Calu3 (cell line): ENCODE results near the gene ANXA11. TPM values are rescaled to one million over a fixed set of nuclear protein-coding genes. Genes with fewer than 3 reads are reported as not detected.

ENCODE experiments used
- BruUV-seq: library from RNA; stranded (reverse); fragments of 400-500 nt; replicated peaks from 2 replicates; lab custom pipeline; 2021; lab: Mats Ljungman, UMichigan
- CTCF ChIA-PET: fragments of 300-600 bp; sonication (Branson Sonifier 250); formaldehyde crosslinking; loops from one replicate; lab custom pipeline; 2022; ENCODE audit warnings: antibody characterized with exemption; lab: Charles Lee
- DNase-seq: peaks from one replicate; pipeline ENCODE4 v3.0.0; 2022
- H3K27ac Mint-ChIP-seq: one replicate; pipeline ENCODE4 v1.8.0; 2022; ENCODE audit warnings: mixed read lengths; ENCODE audit not compliant: unreplicated experiment
- H3K27me3 Mint-ChIP-seq: one replicate; pipeline ENCODE4 v1.8.0; 2022; ENCODE audit warnings: mixed read lengths; ENCODE audit not compliant: unreplicated experiment
- H3K36me3 Mint-ChIP-seq: one replicate; pipeline ENCODE4 v1.8.0; 2022; ENCODE audit warnings: mild to moderate bottlenecking, moderate library complexity, mixed read lengths; ENCODE audit not compliant: insufficient read depth, unreplicated experiment
- H3K4me1 Mint-ChIP-seq: one replicate; pipeline ENCODE4 v1.8.0; 2022; ENCODE audit warnings: mild to moderate bottlenecking, low read depth, mixed read lengths; ENCODE audit not compliant: unreplicated experiment
- H3K4me3 Mint-ChIP-seq: one replicate; pipeline ENCODE4 v1.8.0; 2022; ENCODE audit warnings: mild to moderate bottlenecking, low read depth, moderate library complexity, mixed read lengths; ENCODE audit not compliant: unreplicated experiment
- H3K9me3 Mint-ChIP-seq: one replicate; pipeline ENCODE4 v1.8.0; 2022; ENCODE audit warnings: low read depth, mixed read lengths; ENCODE audit not compliant: unreplicated experiment
- CTCF ChIP-seq: fragments of 200-600 bp; IDR thresholded peaks from one replicate; pipeline ENCODE4 v1.8.0; 2022; ENCODE audit warnings: antibody characterized with exemption; ENCODE audit not compliant: unreplicated experiment
- intact Hi-C: fragments of 100-400 bp; cut with micrococcal nuclease; formaldehyde crosslinking; loops from one replicate; pipeline ENCODE4 v1.10.0; 2022; ENCODE audit not compliant: unreplicated experiment
- total RNA-seq: library from RNA; stranded (reverse); gene quantifications from 2 replicates; pipeline ENCODE4 v1.2.3, GENCODE V29; 2022

ANXA11 gene
- total RNA-seq, 1 experiment from 2014 or later, result 835 TPM

DNA sequence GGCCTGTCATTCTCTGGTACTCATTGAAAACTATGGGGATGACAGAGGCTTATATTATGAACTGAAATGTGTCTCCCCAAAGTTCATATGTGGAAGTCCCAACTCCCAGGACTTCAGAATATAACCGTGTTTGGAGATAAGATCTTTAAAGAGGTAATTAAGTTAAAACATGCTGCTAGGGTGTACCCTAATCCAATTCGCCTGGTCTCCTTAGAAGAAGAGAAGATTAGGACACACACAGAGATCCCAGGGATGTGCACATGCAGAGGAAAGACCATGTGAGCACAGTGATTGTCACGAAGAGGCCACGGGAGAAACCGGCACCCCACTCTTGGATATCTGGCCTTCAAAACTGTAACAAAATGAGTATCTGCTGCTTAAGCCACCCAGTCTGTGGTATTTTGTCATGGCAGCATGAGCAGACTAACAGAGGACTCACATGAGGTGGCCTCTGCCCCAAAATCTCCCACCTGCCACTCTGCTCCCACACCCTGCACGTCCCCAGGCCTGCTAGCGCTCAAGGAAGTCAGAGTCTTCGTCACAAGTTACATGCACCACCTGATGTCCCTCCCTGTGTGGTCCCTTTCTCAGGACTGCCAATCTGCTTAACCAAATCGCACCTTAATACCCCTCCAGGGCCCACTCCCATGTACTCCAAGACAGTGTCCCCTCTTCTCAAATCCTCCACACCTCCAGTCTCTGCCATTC, 46.0 kb downstream of the ANXA11 start:
- Mint-ChIP-seq H3K36me3 (peaks cover 100% of the 10 kb centered on the region), H3K9me3 (no peaks in the 10 kb centered on the region), H3K4me1 (peaks cover 85% of the 10 kb centered on the region), H3K27ac (peak overlapping the region; percentile 82), H3K27me3 (no peaks in the 10 kb centered on the region), H3K4me3 (peak overlapping the region; percentile 23)
- no TSS peak for BruUV-seq
- no peak for TF ChIP-seq CTCF
- intact Hi-C loops, result loop anchor here (2.0 kb wide), 1 partner anchor 37 kb away; no protein-coding TSS in a partner anchor
- DNase-seq, result no peak
- CTCF ChIA-PET, result interaction anchor here (1.1 to 1.4 kb wide), 4 partner anchors 15 to 63 kb away, joined by 3 to 5 read pairs (median 5); no protein-coding TSS in a partner anchor

DNA sequence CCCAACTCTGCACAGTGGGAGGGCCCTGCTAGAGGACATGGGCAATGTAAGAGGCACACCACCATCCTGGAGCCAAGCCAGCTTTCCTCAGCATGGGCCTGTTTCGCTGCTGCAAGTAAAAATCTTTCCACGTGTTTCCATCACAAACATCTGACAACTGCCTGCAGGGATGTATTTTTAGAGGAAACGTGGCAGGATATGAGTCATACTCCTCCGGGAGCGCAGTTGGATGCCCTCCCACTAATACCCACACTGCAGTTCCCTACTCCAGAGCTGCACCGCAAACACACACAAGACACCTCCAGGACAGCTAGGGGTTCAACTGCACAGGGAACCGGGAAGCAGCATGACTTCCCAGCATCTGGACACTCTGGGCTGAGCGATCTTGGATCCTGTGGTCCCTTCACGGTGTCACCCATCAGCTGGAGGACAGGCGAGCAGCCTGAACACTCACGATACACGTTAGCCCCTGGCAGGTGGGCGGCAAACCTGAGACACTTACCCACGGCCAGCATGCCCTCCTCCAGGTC, 46.7 kb downstream of the ANXA11 start:
- TF ChIP-seq CTCF, result no peak
- H3K36me3 Mint-ChIP-seq, result peaks cover 100% of the 10 kb centered on the region
- CTCF ChIA-PET, result interaction anchor here (0.9 to 1.6 kb wide), 5 partner anchors 9 to 64 kb away, joined by 3 to 5 read pairs (median 5); no protein-coding TSS in a partner anchor
- H3K27ac Mint-ChIP-seq, result peak overlapping the region; percentile 82
- BruUV-seq, result no TSS peak
- peak; percentile 83 for DNase-seq
- H3K9me3 Mint-ChIP-seq, result no peaks in the 10 kb centered on the region
- H3K4me1 Mint-ChIP-seq, result peaks cover 79% of the 10 kb centered on the region
- H3K4me3 Mint-ChIP-seq, result peak overlapping the region; percentile 23
- intact Hi-C loops, result loop anchor here (2.0 kb wide), 1 partner anchor 38 kb away; no protein-coding TSS in a partner anchor
- H3K27me3 Mint-ChIP-seq, result no peaks in the 10 kb centered on the region

- DNase-seq, result no peak
- intact Hi-C loops, result loop anchor here (2.0 kb wide), 1 partner anchor 39 kb away; no protein-coding TSS in a partner anchor
- Mint-ChIP-seq H3K4me1 (peaks cover 79% of the 10 kb centered on the region), H3K27ac (peak overlapping the region; percentile 82), H3K36me3 (peaks cover 100% of the 10 kb centered on the region), H3K27me3 (no peaks in the 10 kb centered on the region), H3K9me3 (no peaks in the 10 kb centered on the region), H3K4me3 (no peak overlapping the region)
- BruUV-seq, result no TSS peak
- no peak for TF ChIP-seq CTCF
- CTCF ChIA-PET, result interaction anchor here (0.9 to 1.6 kb wide), 5 partner anchors 9 to 65 kb away, joined by 3 to 5 read pairs (median 5); no protein-coding TSS in a partner anchor
Measured at GRCh38 chr10:80158126-80158525, 47.2 kb downstream of the ANXA11 start.

- BruUV-seq, result no TSS peak
- Mint-ChIP-seq H3K4me3 (no peak overlapping the region), H3K4me1 (peaks cover 79% of the 10 kb centered on the region), H3K36me3 (peaks cover 100% of the 10 kb centered on the region), H3K27me3 (no peaks in the 10 kb centered on the region), H3K27ac (peak overlapping the region; percentile 82), H3K9me3 (no peaks in the 10 kb centered on the region)
- intact Hi-C loops, result no loop called here
- DNase-seq, result no peak
- CTCF ChIA-PET, result interaction anchor here (1.6 kb wide), 1 partner anchor 14 kb away, joined by 5 read pairs; no protein-coding TSS in a partner anchor
- no peak for TF ChIP-seq CTCF
Measured at GRCh38 chr10:80157561-80157960, 47.8 kb downstream of the ANXA11 start.
